Mesenchymal stem cell (in vitro differentiated cells and primary cell): Measurements from ENCODE around the gene KRTAP2-2.

Experiments used
- DNase-seq: peaks from one replicate; pipeline ENCODE4 v3.0.0-alpha.2; 2013
- H2AFZ ChIP-seq: one replicate; pipeline ENCODE4 v1.6.1; 2013; ENCODE audit warnings: low read depth, mild to moderate bottlenecking, control low read depth, inconsistent platforms, low read length, moderate library complexity
- H2AK5ac ChIP-seq: 2 replicates; pipeline ENCODE4 v1.6.1; 2013; ENCODE audit warnings: low read length, moderate library complexity, mild to moderate bottlenecking, inconsistent platforms; ENCODE audit not compliant: severe bottlenecking
- H2BK120ac ChIP-seq: one replicate; pipeline ENCODE4 v1.6.1; 2013; ENCODE audit warnings: low read depth, mild to moderate bottlenecking, inconsistent platforms, low read length, moderate library complexity
- H2BK12ac ChIP-seq, 2 experiments: one replicate each; pipeline ENCODE4 v1.6.1; 2013; ENCODE audit warnings: inconsistent platforms in 2 of 2, low read length in 2 of 2, mild to moderate bottlenecking in 2 of 2, moderate library complexity in 2 of 2, control low read depth in 1 of 2
- H2BK15ac ChIP-seq: one replicate; pipeline ENCODE4 v1.6.1; 2013; ENCODE audit warnings: mild to moderate bottlenecking, low read depth, inconsistent platforms; ENCODE audit not compliant: poor library complexity, severe bottlenecking
- H2BK5ac ChIP-seq: 2 replicates; pipeline ENCODE4 v1.6.1; 2013; ENCODE audit warnings: low read depth, mild to moderate bottlenecking, low read length, control low read depth, inconsistent platforms; ENCODE audit not compliant: poor library complexity, severe bottlenecking
- H3K14ac ChIP-seq, 2 experiments: one replicate each; pipeline ENCODE4 v1.6.1; 2013; ENCODE audit warnings: inconsistent platforms in 2 of 2, low read length in 2 of 2, control low read depth in 1 of 2, mild to moderate bottlenecking in 1 of 2, moderate library complexity in 1 of 2
- H3K18ac ChIP-seq, 2 experiments: one replicate each; pipeline ENCODE4 v1.6.1; 2013; ENCODE audit warnings: inconsistent platforms in 2 of 2, low read length in 2 of 2, control low read depth in 1 of 2, low read depth in 1 of 2, mild to moderate bottlenecking in 1 of 2
- H3K23ac ChIP-seq, 2 experiments: one replicate each; pipeline ENCODE4 v1.6.1; 2013; ENCODE audit warnings: inconsistent platforms in 2 of 2, low read length in 2 of 2, mild to moderate bottlenecking in 2 of 2, moderate library complexity in 2 of 2, control low read depth in 1 of 2
- H3K27ac ChIP-seq: 2 replicates; pipeline ENCODE4 v1.5.1; 2013; ENCODE audit warnings: mild to moderate bottlenecking, moderate library complexity, low read length, control low read depth, inconsistent platforms; ENCODE audit not compliant: poor library complexity, severe bottlenecking
- H3K27me3 ChIP-seq, 2 experiments: 2 replicates each; pipeline versions ENCODE4 v1.6.1 to v1.7.0; 2013; ENCODE audit warnings: low read length in 2 of 2, mild to moderate bottlenecking in 2 of 2, moderate library complexity in 2 of 2, control low read depth in 1 of 2, inconsistent platforms in 1 of 2; ENCODE audit not compliant: control insufficient read depth in 1 of 2, insufficient read depth in 1 of 2
- H3K36me3 ChIP-seq, 2 experiments: 2 replicates each; pipeline versions ENCODE4 v1.6.1 to v1.7.0; 2013; ENCODE audit warnings: low read length in 2 of 2, control low read depth in 1 of 2, inconsistent platforms in 1 of 2, low read depth in 1 of 2, mild to moderate bottlenecking in 1 of 2; ENCODE audit not compliant: insufficient read depth in 2 of 2, control insufficient read depth in 1 of 2
- H3K4ac ChIP-seq, 2 experiments: one replicate each; pipeline ENCODE4 v1.6.1; 2013; ENCODE audit warnings: inconsistent platforms in 2 of 2, low read length in 2 of 2, mild to moderate bottlenecking in 2 of 2, moderate library complexity in 2 of 2, control low read depth in 1 of 2, low read depth in 1 of 2
- H3K4me1 ChIP-seq: 2 replicates; pipeline ENCODE4 v1.6.1; 2013; ENCODE audit warnings: low read depth, low read length, control low read depth; ENCODE audit not compliant: control insufficient read depth, insufficient read depth
- H3K4me2 ChIP-seq: 2 replicates; pipeline ENCODE4 v1.6.1; 2013; ENCODE audit warnings: low read length, mild to moderate bottlenecking, inconsistent platforms; ENCODE audit not compliant: poor library complexity, severe bottlenecking
- H3K4me3 ChIP-seq, 2 experiments: 2 replicates each; pipeline versions ENCODE4 v1.5.1 to v1.7.0; 2013; ENCODE audit warnings: low read length in 2 of 2, mild to moderate bottlenecking in 2 of 2, control low read depth in 1 of 2, low read depth in 1 of 2; ENCODE audit not compliant: insufficient read depth in 1 of 2
- H3K79me1 ChIP-seq: replicated peaks from 2 replicates; pipeline ENCODE4 v1.6.1; 2013; ENCODE audit warnings: mild to moderate bottlenecking, control low read depth, low read length, inconsistent platforms; ENCODE audit not compliant: poor library complexity, severe bottlenecking
- H3K9ac ChIP-seq: 2 replicates; pipeline ENCODE4 v1.7.0; 2013; ENCODE audit warnings: mild to moderate bottlenecking, low read length, moderate library complexity
- H3K9me3 ChIP-seq: 2 replicates; pipeline ENCODE4 v1.7.0; 2013; ENCODE audit warnings: mild to moderate bottlenecking, low read length; ENCODE audit not compliant: control insufficient read depth
- H4K8ac ChIP-seq: one replicate; pipeline ENCODE4 v1.6.1; 2013; ENCODE audit warnings: inconsistent platforms, mild to moderate bottlenecking, low read length, moderate library complexity
- H4K91ac ChIP-seq: one replicate; pipeline ENCODE4 v1.6.1; 2013; ENCODE audit warnings: mild to moderate bottlenecking, low read length, inconsistent platforms
- WGBS: methylation state at CpG from one replicate; pipeline ENCODE4 v1.1.7; 2013; ENCODE audit warnings: mixed read lengths; 5-methylcytosine and 5-hydroxymethylcytosine counted together

The KRTAP2-2 gene

DNA sequence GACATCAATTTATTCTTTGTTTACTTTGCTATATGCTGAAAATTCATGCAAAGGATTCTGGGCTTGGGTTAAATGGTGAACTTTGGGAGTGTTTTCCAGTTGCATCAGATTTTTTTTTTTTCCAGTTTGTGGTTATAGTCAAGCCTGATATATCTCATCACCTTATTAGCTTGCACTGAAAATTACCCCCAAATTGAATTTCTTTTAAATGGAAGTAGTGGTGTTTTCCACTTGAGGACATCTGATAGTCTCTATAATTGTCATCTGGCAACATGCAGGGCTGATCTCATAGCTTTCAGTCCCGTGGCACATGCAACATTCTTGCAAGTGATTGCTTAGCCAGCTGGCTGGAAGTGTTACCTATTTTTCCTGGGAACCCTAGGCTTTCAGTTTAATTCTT, 41.4 kb downstream of the KRTAP2-2 start:
- no peak overlapping the region for H3K4ac ChIP-seq
- H2BK15ac ChIP-seq = no peak overlapping the region
- H2AFZ ChIP-seq = no peak overlapping the region
- H4K8ac ChIP-seq = no peak overlapping the region
- H3K23ac ChIP-seq = no peak overlapping the region
- no peak overlapping the region for H3K9ac ChIP-seq
- H3K14ac ChIP-seq = no peak overlapping the region
- H3K4me1 ChIP-seq = no peaks in the 10 kb centered on the region
- H3K18ac ChIP-seq = no peak overlapping the region
- H3K27ac ChIP-seq = no peak overlapping the region
- no peak overlapping the region for H2BK5ac ChIP-seq
- no peak overlapping the region for H2BK12ac ChIP-seq
- WGBS = 17% methylated on average over 1 of the region's 1 CpG
- H3K27me3 ChIP-seq = no peaks in the 10 kb centered on the region
- H3K36me3 ChIP-seq = no peaks in the 10 kb centered on the region
- no peaks in the 10 kb centered on the region for H3K79me1 ChIP-seq
- no peak overlapping the region for H2BK120ac ChIP-seq
- no peak overlapping the region for H3K4me3 ChIP-seq
- DNase-seq = no peak
- no peak overlapping the region for H2AK5ac ChIP-seq
- no peaks in the 10 kb centered on the region for H3K9me3 ChIP-seq
- H4K91ac ChIP-seq = no peak overlapping the region
- no peak overlapping the region for H3K4me2 ChIP-seq

DNA sequence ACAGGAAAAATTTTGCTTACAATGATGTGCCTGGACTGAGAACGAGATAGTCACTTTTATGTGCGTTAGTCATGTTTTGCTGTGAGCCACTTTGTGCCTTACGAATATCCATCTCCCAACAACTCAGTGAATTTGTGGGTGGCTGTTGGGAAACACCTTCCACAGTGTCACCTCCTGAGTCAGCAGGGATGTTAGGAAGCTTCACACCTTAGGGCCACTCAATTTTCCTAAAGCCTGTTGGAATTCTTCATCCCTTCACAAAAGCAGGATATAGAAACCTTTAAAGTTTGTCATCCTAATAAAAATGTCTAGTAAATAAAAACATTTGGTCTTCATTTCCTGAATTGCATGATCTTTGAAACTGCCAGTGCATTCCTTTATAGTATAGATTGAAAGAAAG, 41.8 kb downstream of the KRTAP2-2 start:
- Histone ChIP-seq H3K9ac (no peak overlapping the region), H2BK15ac (no peak overlapping the region), H3K9me3 (no peaks in the 10 kb centered on the region), H3K18ac (no peak overlapping the region), H3K4me3 (no peak overlapping the region), H2AK5ac (peak overlapping the region; percentile 20), H4K91ac (no peak overlapping the region), H3K4ac (no peak overlapping the region), H3K14ac (no peak overlapping the region), H3K27me3 (no peaks in the 10 kb centered on the region), H3K36me3 (no peaks in the 10 kb centered on the region), H2BK5ac (no peak overlapping the region), H3K23ac (peak overlapping the region in 1 of 2 experiments; percentile 59), H3K4me2 (no peak overlapping the region), H2BK120ac (no peak overlapping the region), H2AFZ (no peak overlapping the region), H3K27ac (no peak overlapping the region), H2BK12ac (no peak overlapping the region), H4K8ac (no peak overlapping the region), H3K4me1 (no peaks in the 10 kb centered on the region), H3K79me1 (no peaks in the 10 kb centered on the region)
- 88% methylated on average over 3 of the region's 3 CpGs for WGBS
- DNase-seq = no peak

DNA sequence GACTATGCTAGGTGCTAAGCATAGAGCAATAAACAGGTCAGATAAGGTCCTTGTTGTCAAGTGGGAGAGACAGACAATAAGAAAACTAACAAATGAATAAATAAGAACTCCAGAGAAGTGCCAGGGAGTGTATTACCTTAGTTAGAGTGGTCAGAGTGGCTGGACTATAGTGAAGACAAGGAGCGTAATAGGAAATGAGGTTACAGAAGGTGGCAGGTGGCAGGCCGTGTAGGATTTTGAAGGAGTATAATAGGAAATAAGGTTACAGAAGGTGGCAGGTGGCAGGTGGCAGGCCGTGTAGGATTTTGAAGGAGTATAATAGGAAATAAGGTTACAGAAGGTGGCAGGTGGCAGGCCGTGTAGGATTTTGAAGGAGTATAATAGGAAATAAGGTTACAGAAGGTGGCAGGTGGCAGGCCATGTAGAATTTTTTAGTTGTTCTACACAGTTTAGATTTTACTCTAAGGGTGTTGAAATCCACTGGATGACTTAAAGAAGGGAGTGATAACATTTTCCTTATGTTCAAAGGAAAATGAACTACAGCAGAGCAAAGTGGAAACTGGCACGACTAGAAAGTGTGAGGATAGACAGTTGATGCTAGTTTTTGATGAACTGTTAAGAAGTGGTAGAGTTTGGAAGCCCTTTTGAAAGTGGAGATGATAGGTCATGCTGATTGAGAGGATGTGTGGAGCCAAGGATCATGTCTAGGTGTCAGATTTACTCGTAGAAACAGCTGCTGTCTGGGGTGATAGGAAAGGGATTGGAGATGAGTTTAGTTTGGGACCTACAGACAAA, 42.5 kb downstream of the KRTAP2-2 start:
- H3K23ac ChIP-seq = no peak overlapping the region
- H3K27me3 ChIP-seq = no peaks in the 10 kb centered on the region
- H3K9me3 ChIP-seq = no peaks in the 10 kb centered on the region
- H2BK120ac ChIP-seq = no peak overlapping the region
- no peak overlapping the region for H4K8ac ChIP-seq
- H3K9ac ChIP-seq = no peak overlapping the region
- no peak overlapping the region for H3K14ac ChIP-seq
- no peak overlapping the region for H2BK15ac ChIP-seq
- H3K27ac ChIP-seq = no peak overlapping the region
- H4K91ac ChIP-seq = no peak overlapping the region
- no peak overlapping the region for H2BK12ac ChIP-seq
- no peak overlapping the region for H3K4me2 ChIP-seq
- no peaks in the 10 kb centered on the region for H3K36me3 ChIP-seq
- DNase-seq = no peak
- H3K4me1 ChIP-seq = no peaks in the 10 kb centered on the region
- 91% methylated on average over 6 of the region's 6 CpGs for WGBS
- H3K4ac ChIP-seq = no peak overlapping the region
- no peaks in the 10 kb centered on the region for H3K79me1 ChIP-seq
- H3K4me3 ChIP-seq = no peak overlapping the region
- no peak overlapping the region for H2AFZ ChIP-seq
- no peak overlapping the region for H2BK5ac ChIP-seq
- H2AK5ac ChIP-seq = peak overlapping the region; percentile 20
- H3K18ac ChIP-seq = no peak overlapping the region

DNA sequence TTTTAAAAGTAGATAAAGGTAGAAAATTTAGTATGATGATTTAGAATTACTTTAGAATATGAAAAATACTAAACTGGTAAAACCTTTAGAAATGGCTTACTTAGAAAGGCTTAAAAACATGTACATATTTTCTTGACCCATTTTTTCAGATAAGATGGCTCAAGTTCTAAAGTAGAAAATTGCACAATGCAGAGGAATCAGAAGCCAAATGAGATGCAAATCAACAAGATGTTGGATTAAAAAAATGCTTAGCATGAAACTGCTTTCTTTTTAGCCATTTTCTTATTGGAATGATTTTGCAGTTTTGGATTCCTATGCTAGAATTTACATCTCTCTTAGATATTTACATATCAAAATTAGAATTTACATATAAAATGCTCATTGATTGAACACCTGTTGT, 44.6 kb downstream of the KRTAP2-2 start:
- Histone ChIP-seq H3K23ac (no peak overlapping the region), H2AFZ (no peak overlapping the region), H3K27ac (no peak overlapping the region), H3K9ac (no peak overlapping the region), H3K36me3 (no peaks in the 10 kb centered on the region), H4K8ac (no peak overlapping the region), H2BK5ac (no peak overlapping the region), H3K79me1 (no peaks in the 10 kb centered on the region), H2BK15ac (no peak overlapping the region), H2AK5ac (no peak overlapping the region), H4K91ac (no peak overlapping the region), H3K4ac (no peak overlapping the region), H3K4me2 (no peak overlapping the region), H2BK120ac (no peak overlapping the region), H3K18ac (no peak overlapping the region), H2BK12ac (no peak overlapping the region), H3K4me3 (no peak overlapping the region), H3K4me1 (no peaks in the 10 kb centered on the region), H3K14ac (no peak overlapping the region), H3K27me3 (no peaks in the 10 kb centered on the region), H3K9me3 (no peaks in the 10 kb centered on the region)
- DNase-seq = no peak
